GM20000 (cell line): ENCODE results near the gene MTA3.
A peak's percentile ranks its signal among the peaks of the same experiment; 100 is the strongest.

Experiments
- DNase-seq: peaks from one replicate; pipeline ENCODE4 v3.0.0; 2012; ENCODE audit warnings: low spot score
- CTCF ChIP-seq: IDR thresholded peaks from 2 replicates; pipeline ENCODE4 v1.5.1; 2012; ENCODE audit warnings: mild to moderate bottlenecking, control low read depth; ENCODE audit errors: extremely low read depth, missing control alignments

Gene MTA3

GRCh38 chr2:42742740-42743658, 174.6 kb downstream of the MTA3 start:
- no peak for DNase-seq
- no peak for TF ChIP-seq CTCF

- no peak for TF ChIP-seq CTCF
- no peak for DNase-seq
Measured at GRCh38 chr2:42743659-42743990, 175.2 kb downstream of the MTA3 start.

GRCh38 chr2:42744545-42745082, 176.2 kb downstream of the MTA3 start:
- DNase-seq = no peak
- no peak for TF ChIP-seq CTCF

- no peak for DNase-seq
- no peak for TF ChIP-seq CTCF
Measured at GRCh38 chr2:42747422-42747821, 179.0 kb downstream of the MTA3 start.

- no peak for TF ChIP-seq CTCF
- no peak for DNase-seq
Measured at GRCh38 chr2:42748840-42749239, 180.4 kb downstream of the MTA3 start.

GRCh38 chr2:42752314-42752713, 183.9 kb downstream of the MTA3 start:
- peak; percentile 62 for DNase-seq
- no peak for TF ChIP-seq CTCF
